GM18868 (cell line): ENCODE measurements around the gene THOC2.
A peak's percentile ranks its signal among the peaks of the same experiment; 100 is the strongest.
"Not testable (repeated sequence)": the region's sequence is repeated elsewhere in the genome, so short reads cannot be mapped to it uniquely, and the experiment has no call there.

Experiments used
- ATAC-seq: cut with Tn5 transposase; IDR thresholded peaks from one replicate; pipeline ENCODE4 v1.9.1; 2021; ENCODE audit warnings: mild to moderate bottlenecking, moderate library complexity; ENCODE audit not compliant: unreplicated experiment

Gene THOC2

DNA sequence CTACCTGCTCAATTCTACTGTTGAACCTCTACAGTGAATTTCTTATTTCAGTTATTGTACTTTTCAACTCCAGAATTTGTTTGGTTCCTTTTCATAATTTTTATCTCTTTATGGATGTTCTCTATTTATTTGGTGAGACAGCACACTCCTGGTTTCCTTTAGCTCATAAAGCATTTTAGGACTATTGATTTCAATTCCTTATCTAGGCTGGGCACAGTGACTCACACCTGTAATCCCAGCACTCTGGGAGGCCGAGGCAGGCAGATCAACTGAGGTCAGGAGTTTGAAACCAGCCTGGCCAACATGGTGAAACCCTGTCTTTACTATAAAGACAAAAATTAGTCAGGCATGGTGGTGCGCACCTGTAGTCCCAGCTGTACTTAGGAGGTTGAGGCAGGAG lies 57.7 kb downstream of the THOC2 start:
- ATAC-seq: no peak

GRCh38 chrX:123673813-123674212 lies 59.0 kb downstream of the THOC2 start:
- no peak for ATAC-seq

GRCh38 chrX:123665197-123665596 lies 67.7 kb downstream of the THOC2 start:
- ATAC-seq: no peak

DNA sequence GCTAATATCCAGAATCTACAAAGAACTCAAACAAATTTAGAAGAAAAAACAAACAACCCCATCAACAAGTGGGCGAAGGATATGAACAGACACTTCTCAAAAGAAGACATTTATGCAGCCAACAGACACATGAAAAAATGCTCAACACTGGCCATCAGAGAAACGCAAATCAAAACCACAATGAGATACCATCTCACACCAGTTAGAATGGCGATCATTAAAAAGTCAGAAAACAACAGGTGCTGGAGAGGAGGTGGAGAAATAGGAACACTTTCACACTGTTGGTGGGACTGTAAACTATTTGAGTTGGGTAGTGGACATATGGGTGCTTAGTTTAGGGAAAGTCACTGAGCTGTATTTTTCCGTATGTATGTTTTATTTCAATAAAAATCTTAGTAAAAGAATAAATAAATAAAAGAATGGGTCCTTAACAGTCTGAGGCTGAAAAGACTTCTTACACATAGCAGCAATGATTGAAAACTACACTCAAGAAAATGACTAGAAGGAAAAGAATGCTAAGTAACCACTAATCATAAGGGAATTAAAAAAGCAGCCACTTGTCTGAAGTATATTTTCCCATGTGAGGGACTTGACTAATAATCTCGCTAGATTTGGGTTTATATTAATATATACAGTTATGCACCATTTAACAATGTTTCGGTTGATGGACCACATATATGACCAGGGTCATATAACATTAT lies 68.2 kb downstream of the THOC2 start:
- ATAC-seq: not testable (repeated sequence)

- not testable (repeated sequence) for ATAC-seq
Observed at GRCh38 chrX:123663720-123664119, 69.1 kb downstream of the THOC2 start.

GRCh38 chrX:123656507-123656906 lies 76.3 kb downstream of the THOC2 start:
- ATAC-seq: not testable (repeated sequence)

DNA sequence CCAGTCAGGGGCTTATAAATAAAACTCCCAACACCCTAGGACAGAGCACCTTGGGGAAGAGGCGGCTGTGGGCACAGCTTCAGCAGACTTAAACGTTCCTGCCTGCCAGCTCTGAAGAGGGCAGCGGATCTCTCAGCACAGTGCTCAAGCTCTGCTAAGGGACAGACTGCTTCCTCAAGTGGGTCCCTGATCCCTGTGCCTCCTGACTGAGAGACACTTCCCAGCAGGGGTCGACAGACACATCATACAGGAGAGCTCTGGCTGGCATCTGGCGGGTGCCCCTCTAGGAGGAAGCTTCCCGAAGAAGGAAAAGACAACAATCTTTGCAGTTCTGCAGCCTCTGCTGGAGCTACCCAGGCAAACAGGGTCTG lies 84.1 kb downstream of the THOC2 start:
- ATAC-seq: not testable (repeated sequence)

DNA sequence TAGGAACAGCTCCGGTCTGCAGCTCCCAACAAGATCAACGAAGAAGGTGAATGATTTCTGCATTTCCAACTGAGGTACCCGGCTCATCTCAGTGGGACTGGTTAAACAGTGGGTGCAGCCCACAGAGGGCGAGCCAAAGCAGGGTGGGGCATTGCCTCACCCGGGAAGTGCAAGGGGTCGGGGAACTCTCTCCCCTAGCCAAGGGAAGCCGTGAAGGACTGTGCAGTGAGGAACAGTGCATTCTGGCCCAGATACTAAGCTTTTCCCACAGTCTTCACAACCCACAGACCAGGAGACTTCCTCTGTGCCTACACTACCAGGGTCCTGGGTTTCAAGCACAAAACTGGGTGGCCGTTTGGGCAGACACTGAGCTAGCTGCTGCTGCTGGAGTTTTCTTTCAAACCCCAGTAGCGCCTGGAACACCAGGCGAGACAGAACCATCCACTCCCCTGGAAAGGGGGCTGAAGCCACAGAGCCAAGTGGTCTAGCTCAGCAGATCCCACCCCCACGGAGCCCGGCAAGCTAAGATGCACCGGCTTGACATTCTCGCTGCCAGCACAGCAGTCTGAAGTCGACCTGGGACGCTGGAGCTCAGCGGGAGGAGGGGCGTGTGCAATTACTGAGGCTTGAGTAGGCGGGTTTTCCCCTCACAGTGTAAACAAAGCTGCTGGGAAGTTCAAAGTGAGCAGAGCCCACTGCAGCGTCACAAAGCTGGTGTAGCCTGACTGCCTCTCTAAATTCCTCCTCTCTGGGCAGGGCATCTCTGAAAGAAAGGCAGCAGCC lies 84.6 kb downstream of the THOC2 start:
- ATAC-seq: peak; percentile 95

DNA sequence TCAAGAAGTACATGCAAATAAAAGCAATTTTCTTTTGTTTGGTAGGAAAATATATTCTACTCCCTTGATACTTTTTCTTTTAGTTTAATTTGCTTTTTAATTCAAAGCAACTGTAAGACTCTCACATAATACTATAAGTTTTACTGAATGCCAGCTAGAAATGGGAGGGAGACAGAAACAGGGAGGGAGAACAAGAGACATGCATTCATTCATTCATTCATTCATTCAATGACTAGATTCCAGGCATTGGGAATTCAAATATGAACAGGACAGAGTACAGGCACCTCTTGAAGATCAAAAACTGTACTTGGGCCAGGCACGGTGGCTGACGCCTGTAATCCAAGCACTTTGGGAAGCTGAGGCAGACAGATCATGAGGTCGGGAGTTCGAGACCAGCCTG lies 85.6 kb downstream of the THOC2 start:
- ATAC-seq: no peak

GRCh38 chrX:123629502-123629901 lies 103.3 kb downstream of the THOC2 start:
- no peak for ATAC-seq

DNA sequence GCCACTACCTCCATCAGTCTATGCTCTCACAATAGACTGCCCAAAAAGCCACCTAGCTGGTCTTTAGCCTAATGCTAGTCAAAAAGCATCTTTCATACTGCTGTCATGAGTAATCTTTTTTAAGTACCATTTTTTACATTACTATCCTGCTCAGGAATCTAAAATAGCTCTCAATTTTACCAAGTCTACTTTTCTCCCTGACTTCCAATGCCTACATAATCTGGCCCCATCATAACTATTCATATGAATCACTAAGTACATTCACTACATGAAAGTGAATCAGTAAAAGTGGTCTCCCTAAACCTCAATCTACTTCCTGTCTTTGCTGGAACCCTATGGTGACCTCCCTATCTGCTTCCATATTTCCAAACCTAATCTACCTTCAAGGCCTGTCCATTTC lies 105.9 kb downstream of the THOC2 start:
- peak; percentile 46 for ATAC-seq

DNA sequence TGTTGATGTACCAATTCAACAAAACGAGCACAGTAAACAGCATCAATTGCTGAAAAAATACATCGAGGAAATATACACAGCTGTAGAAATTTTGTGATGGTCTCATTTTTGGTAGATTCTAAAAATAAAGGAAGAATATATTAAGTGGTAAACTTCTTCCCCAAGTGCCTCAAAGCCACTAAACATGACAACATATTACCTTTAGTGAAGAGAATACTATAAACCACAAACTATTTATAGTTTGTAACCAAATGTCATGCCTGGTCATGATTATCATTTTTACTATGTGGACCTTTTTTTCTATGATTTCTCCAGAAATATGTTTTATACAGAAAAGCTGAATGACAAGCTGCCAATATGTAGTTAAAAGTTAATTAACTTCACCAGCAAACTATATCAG lies 106.9 kb downstream of the THOC2 start:
- ATAC-seq: no peak

- ATAC-seq: no peak
Observed at GRCh38 chrX:123625477-123625876, 107.4 kb downstream of the THOC2 start.

DNA sequence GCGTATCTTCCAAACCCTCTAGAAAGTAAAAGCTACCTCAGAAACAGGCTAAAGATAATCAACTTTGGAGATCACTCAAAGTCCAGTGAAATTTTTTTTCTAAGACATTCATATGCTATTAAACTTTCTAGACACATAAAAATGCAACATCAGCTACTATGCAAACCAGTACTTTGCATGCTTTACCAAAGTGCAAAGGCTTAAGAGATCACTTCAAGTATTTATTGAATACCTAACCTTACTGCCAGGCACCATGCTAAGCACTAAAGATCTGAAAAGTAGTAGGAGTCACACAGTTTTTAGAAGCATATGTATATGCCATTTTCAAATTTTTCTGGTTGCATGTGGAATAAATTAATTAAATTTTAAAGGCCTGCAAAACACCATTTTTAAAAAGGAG lies 115.8 kb downstream of the THOC2 start:
- ATAC-seq: no peak

- no peak for ATAC-seq
Observed at GRCh38 chrX:123610915-123611314, 121.9 kb downstream of the THOC2 start.

- no peak for ATAC-seq
Observed at GRCh38 chrX:123607806-123608205, 125.0 kb downstream of the THOC2 start.

DNA sequence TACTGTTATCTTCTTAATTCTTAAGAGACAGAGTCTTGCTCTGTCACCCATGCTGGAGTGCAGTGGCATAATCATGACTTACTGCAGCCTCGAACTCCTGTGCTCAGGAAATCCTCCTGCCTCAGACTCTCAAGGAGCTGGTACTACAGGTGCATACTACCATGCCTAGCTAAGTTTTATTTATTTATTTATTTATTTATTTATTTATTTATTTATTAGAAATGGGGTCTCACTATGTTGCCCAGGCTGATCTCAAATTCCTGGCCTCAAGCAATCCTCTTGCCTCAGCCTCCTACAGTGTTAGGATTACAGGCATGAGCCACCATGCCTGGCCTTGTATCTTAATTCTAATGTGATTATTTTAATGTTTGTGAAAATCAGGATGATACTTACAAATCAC lies 125.6 kb downstream of the THOC2 start:
- no peak for ATAC-seq

GRCh38 chrX:123603491-123603890 lies 129.4 kb downstream of the THOC2 start:
- ATAC-seq: no peak

GRCh38 chrX:123601437-123601836 lies 131.4 kb downstream of the THOC2 start:
- ATAC-seq: no peak

DNA sequence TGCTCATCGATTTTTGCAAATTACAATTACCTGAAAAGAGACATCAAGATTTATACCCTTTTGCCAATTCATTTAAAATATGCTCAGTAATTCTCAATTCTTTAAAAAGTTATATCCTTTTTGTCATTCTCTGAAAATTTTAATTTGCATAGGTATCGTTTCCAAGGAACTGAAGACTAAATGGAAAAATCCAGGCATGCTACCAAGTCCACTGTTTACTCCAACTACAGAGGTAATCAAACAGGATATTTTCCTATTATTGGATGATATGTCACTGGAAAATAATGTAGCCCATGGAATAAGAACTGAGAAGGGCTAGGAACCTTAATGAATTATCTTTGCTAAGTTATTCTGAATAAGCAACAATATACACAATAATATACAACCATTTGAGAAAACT lies 132.7 kb downstream of the THOC2 start:
- no peak for ATAC-seq

DNA sequence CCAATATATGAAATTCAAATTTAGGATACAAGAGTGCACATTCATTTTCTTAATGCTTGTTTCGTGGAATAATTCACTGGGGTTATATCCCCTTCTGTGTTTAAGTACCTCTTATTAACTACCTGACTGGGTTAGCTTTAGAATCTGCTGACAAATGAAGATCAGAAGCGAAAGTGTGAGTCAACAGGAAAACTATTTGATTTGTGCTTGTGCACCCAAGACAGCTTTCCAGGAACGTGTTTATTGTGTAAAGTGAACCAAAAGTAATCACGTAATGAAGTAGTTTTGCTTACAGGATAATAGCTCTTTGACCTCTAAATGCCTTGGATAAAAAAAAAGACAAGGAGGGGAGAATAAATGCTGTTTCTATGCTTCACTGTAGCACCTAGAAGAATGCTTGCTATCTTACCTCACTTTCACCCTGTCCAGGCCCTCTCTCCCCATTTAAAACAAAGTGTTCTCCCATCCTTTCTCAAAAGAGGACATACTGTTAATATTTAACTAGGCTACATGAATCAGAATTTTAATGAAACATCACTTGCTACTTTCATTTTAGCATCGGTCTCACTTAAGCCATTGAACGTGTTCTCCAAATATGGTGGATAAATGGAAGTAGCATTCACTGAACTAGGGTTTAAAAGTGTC lies 141.9 kb downstream of the THOC2 start:
- peak; percentile 88 for ATAC-seq

DNA sequence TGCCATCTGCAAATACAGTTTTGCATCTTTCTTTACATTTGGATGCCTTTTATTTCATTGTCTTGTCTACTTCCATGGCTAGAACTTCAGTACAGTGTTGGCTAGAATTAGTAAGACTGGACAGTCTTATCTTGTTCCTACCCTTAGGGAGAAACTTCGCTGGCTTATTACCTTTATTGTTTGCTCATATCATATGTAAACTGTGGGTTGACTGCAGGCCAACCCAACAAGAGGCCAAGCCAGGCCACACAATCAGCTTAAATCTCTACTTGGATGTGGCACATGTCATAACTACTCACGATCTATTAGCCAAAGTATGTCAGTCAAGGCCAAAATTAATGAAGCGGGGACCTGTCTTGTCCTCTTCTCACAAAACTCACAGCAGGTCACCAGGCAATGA lies 144.1 kb downstream of the THOC2 start:
- ATAC-seq: no peak
